Activated gamma-delta T cell treated with Interleukin-2 at 50 U/mL for 16 hours (primary cell): Measurements from ENCODE around the gene SLC15A5.

Experiments
- DNase-seq: peaks from one replicate; pipeline ENCODE4 v3.0.0-alpha.2; 2020

The SLC15A5 gene, protein sequence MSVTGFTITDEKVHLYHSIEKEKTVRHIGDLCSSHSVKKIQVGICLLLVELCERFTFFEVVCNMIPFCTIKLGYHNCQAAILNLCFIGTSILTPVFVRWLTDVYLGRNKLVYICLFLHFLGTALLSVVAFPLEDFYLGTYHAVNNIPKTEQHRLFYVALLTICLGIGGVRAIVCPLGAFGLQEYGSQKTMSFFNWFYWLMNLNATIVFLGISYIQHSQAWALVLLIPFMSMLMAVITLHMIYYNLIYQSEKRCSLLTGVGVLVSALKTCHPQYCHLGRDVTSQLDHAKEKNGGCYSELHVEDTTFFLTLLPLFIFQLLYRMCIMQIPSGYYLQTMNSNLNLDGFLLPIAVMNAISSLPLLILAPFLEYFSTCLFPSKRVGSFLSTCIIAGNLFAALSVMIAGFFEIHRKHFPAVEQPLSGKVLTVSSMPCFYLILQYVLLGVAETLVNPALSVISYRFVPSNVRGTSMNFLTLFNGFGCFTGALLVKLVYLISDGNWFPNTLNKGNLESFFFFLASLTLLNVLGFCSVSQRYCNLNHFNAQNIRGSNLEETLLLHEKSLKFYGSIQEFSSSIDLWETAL

DNA sequence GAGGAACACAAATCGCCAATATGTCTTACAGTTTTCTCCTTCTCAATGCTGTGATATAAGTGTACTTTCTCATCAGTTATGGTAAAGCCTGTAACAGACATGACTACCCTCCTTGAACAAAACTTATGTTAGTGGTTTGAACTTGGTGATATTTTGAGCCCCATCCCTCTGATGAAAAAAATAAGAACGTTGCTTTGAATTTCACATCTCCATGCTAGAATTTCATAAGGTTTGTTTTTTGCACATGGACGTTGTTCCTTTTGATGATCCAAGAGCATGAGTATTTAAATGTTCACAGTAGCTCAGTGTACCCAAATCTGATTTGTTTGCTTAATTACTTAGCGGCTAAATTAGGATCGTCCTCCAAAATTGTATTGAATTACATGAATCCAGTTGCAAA is at the start of gene SLC15A5:
Gene SLC15A5 (minus strand): TSS at position 101 of the 400 bp plus-strand sequence. CDS start 0 bp downstream, at position 101.
- no peak for DNase-seq

DNA sequence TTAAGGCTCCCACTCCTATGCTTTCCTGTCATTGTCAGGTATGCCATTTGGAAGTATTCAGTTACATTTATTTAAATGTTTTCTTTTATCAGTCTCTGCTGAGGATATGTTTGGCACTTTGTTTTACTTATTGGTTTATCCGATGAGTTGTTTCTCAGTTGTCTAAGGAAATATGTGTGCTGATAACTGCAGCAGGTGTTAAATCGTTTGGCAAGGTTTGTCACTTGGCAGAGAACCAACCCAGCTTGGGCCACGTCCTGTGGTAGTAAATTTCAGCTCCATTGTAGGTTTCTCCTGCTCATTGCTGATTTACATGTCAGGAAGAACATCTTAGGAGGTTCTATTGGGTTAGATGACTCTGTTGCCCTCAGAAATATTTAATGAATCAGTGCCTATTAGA is 47.9 kb upstream of the SLC15A5 start:
- no peak for DNase-seq

DNA sequence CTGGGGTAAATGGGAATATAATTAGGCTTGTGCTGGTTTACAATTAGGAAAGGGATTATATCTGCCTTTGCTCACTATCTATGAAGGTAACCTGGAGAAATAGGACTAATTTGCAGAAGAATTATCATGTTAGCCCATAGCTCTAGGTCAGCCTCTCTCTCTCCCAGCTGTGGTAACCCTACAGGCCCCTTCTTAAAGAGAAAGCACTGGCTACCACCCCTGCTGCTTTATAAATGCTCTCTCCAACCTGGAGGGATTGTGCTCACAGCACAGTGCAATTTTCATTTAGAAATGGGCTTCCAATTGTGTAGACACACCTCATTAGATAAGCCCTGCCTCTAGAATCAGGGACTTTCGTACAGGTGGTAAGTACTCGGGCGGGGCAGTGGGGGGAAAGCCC is 47.3 kb upstream of the SLC15A5 start:
- no peak for DNase-seq

DNA sequence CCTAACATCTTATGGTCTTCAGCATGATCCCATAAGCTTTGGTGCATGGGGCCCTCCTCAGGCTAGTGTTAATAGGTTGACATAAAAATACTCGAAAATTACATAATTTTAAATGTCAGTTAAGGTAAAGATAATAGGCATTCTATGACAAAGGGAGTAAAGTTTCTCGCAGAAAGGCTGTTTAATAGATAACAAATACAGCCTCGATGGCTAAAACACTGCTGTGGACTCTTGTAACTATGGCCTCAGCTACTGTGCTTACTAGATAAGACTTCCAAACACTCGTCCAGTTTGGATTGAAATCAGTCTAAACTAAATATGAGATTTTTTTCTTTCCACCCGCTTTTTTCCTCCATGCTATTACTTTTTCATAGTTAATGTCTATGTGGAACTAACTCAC is 46.8 kb upstream of the SLC15A5 start:
- no peak for DNase-seq

DNA sequence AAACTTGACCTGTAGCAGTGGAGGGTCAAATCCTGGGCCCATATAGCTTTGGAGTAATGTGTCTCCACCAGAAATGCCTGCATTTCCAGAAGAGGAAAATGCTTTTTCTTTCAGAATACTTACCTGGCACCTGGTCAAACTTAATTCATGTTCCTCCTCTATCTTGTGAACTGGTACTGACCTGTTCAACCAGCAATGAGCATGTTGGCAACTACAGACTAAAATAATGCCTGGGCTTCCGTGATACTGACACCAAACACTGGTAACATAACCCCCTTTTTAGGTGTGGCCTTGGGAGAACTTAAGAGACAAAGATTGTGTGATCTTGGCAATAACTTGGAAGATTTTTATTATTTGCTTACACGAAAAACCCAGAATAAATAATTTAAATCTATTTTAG is 46.2 kb upstream of the SLC15A5 start:
- no peak for DNase-seq

DNA sequence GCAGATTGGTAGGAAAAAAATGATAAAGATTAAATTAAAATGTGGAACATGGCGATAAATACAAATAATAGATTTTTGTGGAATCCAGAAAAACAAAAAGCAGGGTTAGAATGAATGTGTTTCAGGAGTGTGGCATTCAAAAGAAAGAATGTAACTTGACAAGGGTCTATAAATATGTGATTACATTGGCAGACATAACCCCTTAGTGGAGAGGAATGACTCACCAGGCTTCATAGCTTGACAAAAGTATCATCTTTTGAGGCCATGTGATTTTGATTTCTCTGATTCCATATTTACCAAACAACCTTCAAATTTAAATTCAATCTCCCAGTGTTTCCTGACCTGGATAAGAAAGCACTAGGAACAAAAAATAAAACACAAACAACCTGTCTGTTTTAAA is 45.5 kb upstream of the SLC15A5 start:
- no peak for DNase-seq

DNA sequence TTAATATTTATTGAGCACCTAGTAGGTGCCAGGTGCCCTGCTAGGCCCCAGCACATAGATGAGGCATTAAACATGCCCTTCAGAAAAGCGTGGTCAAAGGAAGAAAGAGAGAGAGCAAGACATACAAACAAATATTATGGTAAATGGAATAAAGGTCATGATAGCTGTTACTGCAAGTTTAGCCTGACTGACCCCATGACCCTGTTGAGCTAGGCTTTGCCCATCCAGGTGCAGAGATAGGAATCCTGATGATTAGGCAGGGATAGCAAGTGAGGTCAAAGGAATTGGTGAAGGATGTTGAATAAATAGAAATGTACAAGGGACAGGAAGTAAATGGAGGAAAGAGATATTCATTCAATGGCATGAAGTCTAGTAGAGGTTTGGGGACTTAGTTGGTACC is 33.4 kb upstream of the SLC15A5 start:
- DNase-seq, result no peak

DNA sequence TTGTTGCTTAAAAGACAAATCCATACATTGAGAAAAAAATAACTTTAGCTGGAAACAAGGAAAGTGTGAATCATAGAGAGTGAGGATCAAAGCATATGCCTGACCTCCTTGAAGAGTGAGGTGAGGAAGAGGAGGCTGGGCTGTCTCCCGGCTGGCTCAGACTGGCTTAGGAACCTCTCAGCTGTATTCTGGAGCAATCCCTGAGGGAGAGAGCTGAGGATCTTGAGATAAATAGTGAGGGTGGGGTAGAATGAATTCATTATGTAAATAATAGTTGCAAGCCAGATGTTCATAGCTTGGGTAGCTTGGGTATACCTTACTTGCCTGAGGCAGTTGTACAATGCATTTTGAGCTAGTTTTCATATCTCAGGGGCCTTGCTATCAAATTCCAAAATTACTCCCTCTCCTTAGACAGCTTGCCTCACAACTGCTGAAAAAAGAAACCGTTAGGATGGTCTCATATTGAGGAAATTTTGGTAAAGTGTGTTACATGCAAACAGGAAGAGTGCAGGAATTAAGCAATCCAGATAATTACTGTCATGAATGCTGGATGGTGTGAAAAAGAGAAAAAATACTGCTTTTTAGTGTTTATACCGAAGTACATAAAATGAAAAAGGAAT is 30.5 kb upstream of the SLC15A5 start:
- DNase-seq, result no peak

DNA sequence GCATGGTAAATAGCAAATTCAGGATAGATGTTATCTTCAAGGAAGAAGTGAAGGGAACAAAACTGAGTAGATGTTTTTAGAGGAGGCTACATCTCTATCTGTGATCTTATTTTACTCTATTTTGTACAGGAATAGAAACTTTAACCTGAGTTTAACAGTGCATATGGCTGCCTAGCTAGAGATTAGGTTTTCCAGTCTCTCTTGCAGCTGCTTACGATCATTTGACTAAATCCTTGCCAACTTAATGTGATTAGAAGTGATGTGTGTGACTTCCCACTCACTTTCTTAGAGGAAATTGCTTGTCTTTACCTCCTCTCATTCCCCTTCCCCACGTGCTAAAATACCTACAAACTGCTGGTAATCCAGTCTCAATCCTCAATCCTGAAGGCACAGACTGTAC is 26.5 kb upstream of the SLC15A5 start:
- DNase-seq, result no peak

DNA sequence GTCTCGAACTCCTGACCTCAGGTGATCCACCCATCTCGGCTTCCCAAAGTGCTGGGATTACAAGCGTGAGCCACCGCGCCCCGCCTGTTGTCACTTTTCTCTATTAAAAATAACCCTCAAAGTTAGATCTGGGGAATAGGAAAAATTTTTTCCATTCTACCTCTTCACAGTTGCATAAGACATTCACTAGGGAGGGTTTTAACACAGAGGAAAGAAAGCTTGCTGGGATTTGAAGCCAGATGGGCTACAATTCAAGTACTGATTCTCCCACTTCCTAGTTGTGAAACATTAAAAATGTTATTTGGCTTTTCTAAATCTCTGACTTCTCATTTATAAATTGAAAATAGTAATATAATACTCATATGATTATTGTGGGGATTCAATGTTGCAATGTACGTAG is 23.3 kb upstream of the SLC15A5 start:
- DNase-seq, result no peak

DNA sequence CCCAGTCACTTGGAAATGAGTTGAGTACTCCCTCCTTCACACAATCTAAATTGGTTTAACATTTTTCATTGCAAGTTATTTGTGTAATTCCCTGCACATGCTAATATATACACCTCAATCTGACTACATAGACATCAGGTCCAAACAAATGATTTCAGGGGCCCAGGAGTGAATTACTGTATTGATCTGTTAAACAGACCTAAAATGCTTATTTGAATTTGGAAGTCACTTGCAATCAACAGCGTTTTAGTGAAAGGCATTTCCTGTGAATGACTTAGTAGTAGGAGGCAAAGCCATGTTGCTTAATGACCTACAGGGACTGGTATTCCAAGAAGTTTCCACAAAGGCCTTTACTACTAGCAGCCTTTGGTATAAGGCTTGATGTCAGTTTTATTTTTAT is 22.6 kb upstream of the SLC15A5 start:
- no peak for DNase-seq

DNA sequence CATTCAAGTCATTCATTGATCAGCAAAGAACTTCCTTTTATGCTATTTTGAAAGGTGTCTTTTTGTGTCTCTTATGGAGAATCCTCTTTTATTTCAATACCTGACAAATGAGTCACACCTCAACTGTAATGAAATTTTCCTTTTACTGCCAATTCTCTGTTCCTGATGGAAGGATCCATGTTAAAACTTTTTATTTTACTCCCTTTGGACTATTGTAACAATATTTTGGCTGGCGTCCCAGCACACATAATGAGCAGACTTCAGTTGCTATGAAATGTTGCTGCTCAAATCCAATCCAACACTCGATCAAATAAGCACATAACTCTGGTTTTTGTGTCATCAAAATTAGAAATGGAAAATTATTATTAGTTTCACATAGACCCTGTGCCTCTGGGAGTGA is 21.9 kb upstream of the SLC15A5 start:
- DNase-seq, result no peak

DNA sequence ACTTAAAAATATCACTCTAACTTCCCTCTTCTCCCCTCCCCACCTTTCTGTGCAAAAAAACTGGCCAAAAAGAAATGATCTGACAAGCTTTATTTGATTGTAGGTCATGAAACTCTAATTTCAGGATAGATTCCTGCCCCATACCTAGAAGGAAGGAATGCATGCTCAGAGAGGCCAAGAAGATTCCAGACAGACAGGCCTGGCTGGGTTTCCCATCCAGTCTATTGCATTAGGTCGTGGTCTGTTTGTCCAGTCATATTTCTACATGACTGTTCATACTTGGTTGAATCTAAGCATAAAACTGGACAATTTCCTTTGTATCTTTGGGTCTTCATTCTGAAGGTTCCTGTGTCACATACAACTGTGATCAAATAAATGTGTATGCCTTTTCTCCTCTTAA is 20.0 kb upstream of the SLC15A5 start:
- no peak for DNase-seq

DNA sequence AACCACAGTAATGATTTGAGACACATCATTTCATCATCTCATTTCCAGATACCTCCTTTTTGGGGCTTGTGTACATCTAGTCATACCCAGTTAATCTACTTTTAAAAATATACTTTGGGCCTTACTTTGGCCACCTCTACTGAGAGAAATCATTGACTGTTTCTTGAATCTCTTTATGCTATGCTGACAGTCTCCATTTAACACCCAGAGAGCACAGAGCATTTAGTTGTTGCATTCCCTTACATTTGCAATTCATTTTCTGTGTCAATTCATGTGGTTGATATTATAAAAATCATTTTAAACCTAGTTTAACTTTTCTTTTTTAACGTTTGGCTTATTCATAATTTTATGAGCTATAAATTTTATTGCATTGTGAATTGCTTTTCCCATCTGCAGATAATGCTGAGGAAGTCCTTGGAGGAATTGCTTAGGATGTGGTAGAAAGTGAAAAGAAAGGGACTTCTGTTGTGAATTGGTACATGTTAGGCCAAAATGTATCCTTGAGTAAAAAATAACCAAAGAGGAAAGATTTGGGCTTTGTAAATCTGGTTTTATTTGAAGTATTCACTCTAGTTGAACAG is 17.0 kb upstream of the SLC15A5 start:
- DNase-seq, result no peak

DNA sequence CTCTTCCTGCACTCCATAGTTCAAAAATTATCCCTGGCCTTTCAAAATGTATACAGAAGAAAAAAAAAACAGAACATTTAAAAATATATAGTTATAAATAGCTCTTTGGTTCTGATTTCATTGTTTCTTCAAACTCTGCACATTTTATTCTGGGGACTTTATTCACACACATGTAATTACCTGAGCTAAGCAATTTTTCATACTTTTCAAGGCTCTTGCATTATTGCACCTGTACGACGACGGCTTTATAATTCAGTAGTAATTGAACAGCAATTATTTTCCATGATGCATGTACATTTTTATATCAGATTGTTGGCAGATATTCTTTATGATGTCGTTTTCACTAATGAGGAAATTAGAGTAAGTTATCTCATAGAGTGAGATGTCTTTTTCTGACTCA is 13.5 kb upstream of the SLC15A5 start:
- no peak for DNase-seq

DNA sequence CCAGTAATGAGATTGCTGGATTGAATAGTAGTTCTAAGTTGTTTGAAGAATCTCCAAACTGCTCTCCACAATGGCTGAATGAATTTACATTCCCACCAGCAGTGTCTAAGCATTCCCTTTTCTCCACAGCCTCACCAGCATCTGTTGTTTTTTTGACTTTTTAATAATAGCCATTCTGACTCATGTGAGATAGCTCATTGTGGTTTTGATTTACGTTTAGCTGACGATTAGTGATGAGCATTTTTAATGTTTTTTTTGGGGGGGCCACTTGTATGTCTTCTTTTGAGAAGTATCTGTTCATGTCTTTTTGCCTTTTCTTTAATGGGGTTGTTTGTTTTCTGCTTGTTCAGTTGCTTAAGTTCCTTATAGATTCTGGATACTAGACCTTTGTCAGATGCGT is 8.1 kb upstream of the SLC15A5 start:
- no peak for DNase-seq

DNA sequence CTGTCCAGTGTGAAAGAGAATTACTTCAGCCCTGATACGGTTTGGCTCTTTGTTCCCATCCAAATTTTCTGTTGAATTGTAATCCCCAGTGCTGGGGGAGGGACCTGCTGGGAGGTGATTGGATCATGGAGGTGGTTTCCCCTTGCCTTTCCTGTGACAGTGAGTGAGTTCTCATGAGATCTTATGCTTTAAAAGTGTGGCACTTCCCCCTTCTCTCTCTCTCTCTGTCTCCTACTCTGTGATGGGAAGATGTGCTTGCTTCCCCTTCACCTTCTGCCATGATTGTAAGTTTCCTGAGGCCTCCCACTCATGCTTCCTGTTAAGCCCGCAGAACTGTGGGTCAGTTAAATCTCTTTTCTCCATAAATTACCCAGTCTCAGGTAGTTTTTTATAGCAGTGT is 5.5 kb upstream of the SLC15A5 start:
- no peak for DNase-seq

DNA sequence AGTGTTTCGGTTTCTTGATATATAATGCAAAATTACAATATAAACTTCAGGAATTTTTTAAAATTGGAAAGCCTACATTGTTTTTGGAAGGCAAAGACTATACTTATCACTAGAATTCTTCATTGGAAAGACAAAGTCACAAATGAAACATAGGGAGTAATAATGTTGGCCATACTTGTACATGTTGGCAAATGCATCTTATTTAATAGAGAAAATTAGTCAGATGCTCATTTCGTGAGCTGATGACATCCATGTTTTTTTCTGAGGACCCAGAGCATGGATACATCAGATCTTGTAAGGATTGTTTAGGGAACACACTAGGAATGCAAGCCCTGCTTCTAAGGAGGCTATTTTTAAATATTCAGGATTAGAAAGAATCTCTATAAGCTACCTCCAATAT is 4.6 kb upstream of the SLC15A5 start:
- no peak for DNase-seq

DNA sequence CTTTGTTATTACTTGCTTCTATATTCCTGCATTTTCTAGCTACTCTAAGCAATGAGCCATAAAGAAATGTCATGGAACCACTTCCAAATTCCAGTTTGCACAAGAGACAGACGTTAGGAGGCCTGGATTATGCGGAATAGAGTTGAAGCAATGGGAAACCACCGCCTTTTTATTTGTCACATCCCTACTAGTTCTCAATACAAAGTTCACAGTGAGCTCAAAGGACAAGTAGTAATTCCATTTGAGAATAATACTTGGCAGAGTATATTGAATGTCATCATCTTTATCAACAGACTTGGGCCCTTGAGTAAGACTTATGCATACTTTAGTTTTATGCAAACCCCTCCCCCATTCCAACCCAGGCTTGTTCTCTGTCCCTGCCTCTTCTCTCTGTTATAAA is 3.7 kb upstream of the SLC15A5 start:
- DNase-seq, result no peak

DNA sequence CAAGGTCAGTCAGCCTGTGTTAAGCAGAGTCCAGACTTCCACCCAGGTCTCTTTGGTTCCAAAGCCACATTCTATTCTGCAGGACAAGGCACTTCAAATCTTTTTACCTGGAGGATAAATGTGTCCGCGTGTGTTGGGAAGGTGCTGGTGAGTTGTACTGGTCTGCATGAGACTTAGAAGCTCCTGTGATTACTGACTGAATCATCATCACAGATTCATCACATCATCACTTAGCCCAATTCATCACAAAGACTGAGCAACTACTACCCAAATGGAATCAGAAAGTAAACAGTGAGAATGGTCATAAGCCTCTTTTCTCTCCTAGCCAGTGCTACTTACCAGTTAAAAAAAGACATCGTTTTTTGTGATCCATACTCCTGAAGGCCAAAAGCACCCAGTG is 5.3 kb downstream of the SLC15A5 start:
- no peak for DNase-seq

DNA sequence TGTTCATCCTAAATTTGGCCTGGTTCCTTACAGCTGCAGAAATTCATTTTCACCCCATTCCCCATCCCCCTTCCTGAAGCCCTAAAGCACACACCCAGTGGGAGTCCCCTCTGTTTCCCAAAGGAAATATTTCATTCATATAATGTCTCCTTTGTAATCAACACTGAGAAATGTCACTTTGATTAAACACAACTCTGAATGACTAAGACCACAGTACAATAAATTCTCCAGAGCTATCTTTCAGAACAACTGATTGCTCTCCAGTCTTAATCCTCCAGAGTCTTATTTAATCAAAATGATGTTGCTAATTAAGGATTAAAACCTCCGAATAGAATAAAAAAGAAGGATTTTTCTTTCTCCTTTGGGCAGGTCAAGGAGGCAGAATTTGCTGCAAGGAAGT is 6.4 kb downstream of the SLC15A5 start:
- no peak for DNase-seq

DNA sequence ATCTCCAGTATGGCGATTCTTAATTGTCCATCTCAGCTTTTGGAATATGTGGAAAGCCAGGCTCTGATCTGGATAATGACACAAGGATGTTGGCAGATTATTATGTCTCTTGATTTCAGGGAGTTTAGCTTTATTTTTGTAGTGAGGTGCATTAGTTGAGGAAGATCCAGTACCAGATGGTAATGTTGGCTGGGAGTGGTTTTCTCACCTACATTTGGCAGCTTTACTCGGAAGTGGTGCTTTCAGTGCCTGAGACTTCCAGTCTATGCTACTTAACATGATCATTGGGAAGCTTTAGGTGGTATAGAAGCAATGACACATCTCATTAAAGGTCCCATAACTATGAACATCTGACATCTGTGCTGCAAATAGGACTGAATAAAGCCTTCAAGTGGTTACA is 7.5 kb downstream of the SLC15A5 start:
- no peak for DNase-seq

DNA sequence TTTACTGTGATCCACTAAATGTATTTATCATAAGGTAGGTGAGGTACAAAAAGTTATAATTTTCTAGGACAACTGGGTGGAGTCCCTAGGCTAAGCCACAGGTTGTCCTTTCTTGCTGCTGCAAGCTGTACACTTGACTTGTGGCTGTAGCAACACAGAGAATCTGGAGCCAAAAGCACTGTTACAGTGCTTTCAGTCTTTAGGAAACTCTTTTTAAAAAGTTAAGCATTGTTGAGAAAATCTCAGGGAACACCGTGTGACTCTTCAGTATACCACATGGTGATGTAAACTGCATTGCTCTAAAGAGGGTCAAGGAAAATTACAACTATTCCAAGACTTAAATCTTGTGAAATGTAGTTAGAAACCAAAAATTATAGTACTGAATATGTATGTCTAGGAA is 11.4 kb downstream of the SLC15A5 start:
- no peak for DNase-seq

DNA sequence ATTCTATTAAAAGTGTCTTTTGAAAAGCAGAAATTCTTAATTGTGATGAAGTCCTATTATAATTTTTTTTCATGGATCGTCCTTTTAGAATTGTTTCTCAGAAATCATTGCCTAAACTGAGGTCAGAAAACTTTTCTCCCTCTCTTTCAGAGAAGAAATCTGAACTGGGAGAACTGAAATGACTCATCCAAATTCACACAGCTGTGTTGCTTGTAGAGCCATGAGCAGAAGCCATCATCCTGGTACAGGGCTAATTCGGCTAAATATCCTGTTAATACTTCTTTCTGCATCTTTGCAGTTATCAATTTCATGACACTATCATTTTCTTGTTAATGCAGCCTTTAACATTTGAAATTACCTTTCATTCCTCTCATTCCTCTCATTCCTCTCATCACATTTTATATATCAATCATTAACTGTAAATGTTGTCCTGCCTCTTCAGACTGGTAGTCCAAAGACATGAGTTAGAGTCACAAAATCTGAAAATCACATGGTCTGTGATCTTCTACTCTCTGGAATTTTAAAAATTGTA is 15.5 kb downstream of the SLC15A5 start:
- DNase-seq, result no peak
